ENCODE data around the gene RGS12. TPM values are rescaled to one million over a fixed set of nuclear protein-coding genes. Genes with fewer than 3 reads are reported as not detected.

The RGS12 gene
- total and polyA plus RNA-seq, 10 donors = 7.5 to 36.2 (median 20.1) TPM

- 81 to 89% (median 86%) methylated on average over 28 of the region's 28 CpGs for WGBS, 5 donors
- Histone ChIP-seq H3K4me3 (no peak overlapping the region), H3K4me1 (no peaks in the 10 kb centered on the region), H3K9me3 (no peaks in the 10 kb centered on the region), H3K36me3 (no peaks in the 10 kb centered on the region), H3K27me3 (replicated peaks in 1 of 7) (no peaks in the 10 kb centered on the region), H3K27ac (no peak overlapping the region)
- no peak for TF ChIP-seq CTCF (IDR thresholded peaks at IDR 0.05 in 8 of 11, conservative IDR thresholded peaks at IDR 0.05 in 3 of 11)
- intact Hi-C loops (cut with DNase I; ENCODE audit: low total_unique reads) = no loop called here
- DNase-seq = no peak
Measured at GRCh38 chr4:3263053-3263875, 29.6 kb upstream of the RGS12 start.

- H3K4me3 ChIP-seq = no peak overlapping the region
- H3K36me3 ChIP-seq = no peaks in the 10 kb centered on the region
- WGBS, 5 donors = 59 to 76% (median 62%) methylated on average over 6 of the region's 6 CpGs
- no peaks in the 10 kb centered on the region for H3K9me3 ChIP-seq
- DNase-seq = no peak
- no peaks in the 10 kb centered on the region for H3K27me3 ChIP-seq (replicated peaks in 1 of 7)
- intact Hi-C loops (cut with DNase I; ENCODE audit: low total_unique reads) = no loop called here
- no peaks in the 10 kb centered on the region for H3K4me1 ChIP-seq
- TF ChIP-seq POLR2A (IDR thresholded peaks at IDR 0.05) (no peak), POLR2AphosphoS5 (IDR thresholded peaks at IDR 0.05) (no peak), CTCF (IDR thresholded peaks at IDR 0.05 in 8 of 11, conservative IDR thresholded peaks at IDR 0.05 in 3 of 11) (no peak)
- H3K27ac ChIP-seq = no peak overlapping the region
Measured at GRCh38 chr4:3263876-3264193, 29.0 kb upstream of the RGS12 start.

- Histone ChIP-seq H3K4me1 (no peaks in the 10 kb centered on the region), H3K36me3 (no peaks in the 10 kb centered on the region), H3K27ac (no peak overlapping the region), H3K4me3 (no peak overlapping the region), H3K9me3 (no peaks in the 10 kb centered on the region), H3K27me3 (replicated peaks in 1 of 7) (no peaks in the 10 kb centered on the region)
- TF ChIP-seq POLR2A (IDR thresholded peaks at IDR 0.05) (no peak), CTCF (IDR thresholded peaks at IDR 0.05 in 8 of 11, conservative IDR thresholded peaks at IDR 0.05 in 3 of 11) (no peak), POLR2AphosphoS5 (IDR thresholded peaks at IDR 0.05) (no peak)
- intact Hi-C loops (cut with DNase I; ENCODE audit: low total_unique reads) = no loop called here
- no peak for DNase-seq
- WGBS, 5 donors = 90 to 95% (median 94%) methylated on average over 17 of the region's 17 CpGs
Measured at GRCh38 chr4:3266076-3266475, 26.7 kb upstream of the RGS12 start.

GRCh38 chr4:3267576-3268394 lies 25.0 kb upstream of the RGS12 start:
- H3K27ac ChIP-seq = no peak overlapping the region
- peaks cover 0 to 2% (median 0%) of the 10 kb centered on the region in 8 donors for H3K9me3 ChIP-seq
- H3K4me1 ChIP-seq = no peaks in the 10 kb centered on the region
- H3K27me3 ChIP-seq (replicated peaks in 1 of 7) = no peaks in the 10 kb centered on the region
- TF ChIP-seq POLR2AphosphoS5 (IDR thresholded peaks at IDR 0.05) (no peak), POLR2A (IDR thresholded peaks at IDR 0.05) (no peak), CTCF (IDR thresholded peaks at IDR 0.05 in 8 of 11, conservative IDR thresholded peaks at IDR 0.05 in 3 of 11) (no peak)
- no peak overlapping the region for H3K4me3 ChIP-seq
- DNase-seq = no peak
- WGBS, 5 donors = 72 to 83% (median 80%) methylated on average over 17 to 18 of the region's 18 CpGs
- H3K36me3 ChIP-seq = no peaks in the 10 kb centered on the region
- intact Hi-C loops (cut with DNase I; ENCODE audit: low total_unique reads) = no loop called here

All from spleen (tissue), 11 donors.